GM12872 (cell line): Measurements from ENCODE around the gene GPR137B.

Experiments
- TF ChIP-seq, protein P1 (sequence below): IDR thresholded peaks from 3 replicates; pipeline ENCODE4 v1.5.1; 2011; ENCODE audit warnings: low read depth, mild to moderate bottlenecking, low read length, moderate library complexity; ENCODE audit not compliant: insufficient read depth

Gene GPR137B

GRCh38 chr1:236131916-236132315 lies 10.4 kb upstream of the GPR137B start:
- TF ChIP-seq, protein P1, sequence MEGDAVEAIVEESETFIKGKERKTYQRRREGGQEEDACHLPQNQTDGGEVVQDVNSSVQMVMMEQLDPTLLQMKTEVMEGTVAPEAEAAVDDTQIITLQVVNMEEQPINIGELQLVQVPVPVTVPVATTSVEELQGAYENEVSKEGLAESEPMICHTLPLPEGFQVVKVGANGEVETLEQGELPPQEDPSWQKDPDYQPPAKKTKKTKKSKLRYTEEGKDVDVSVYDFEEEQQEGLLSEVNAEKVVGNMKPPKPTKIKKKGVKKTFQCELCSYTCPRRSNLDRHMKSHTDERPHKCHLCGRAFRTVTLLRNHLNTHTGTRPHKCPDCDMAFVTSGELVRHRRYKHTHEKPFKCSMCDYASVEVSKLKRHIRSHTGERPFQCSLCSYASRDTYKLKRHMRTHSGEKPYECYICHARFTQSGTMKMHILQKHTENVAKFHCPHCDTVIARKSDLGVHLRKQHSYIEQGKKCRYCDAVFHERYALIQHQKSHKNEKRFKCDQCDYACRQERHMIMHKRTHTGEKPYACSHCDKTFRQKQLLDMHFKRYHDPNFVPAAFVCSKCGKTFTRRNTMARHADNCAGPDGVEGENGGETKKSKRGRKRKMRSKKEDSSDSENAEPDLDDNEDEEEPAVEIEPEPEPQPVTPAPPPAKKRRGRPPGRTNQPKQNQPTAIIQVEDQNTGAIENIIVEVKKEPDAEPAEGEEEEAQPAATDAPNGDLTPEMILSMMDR, result no peak

DNA sequence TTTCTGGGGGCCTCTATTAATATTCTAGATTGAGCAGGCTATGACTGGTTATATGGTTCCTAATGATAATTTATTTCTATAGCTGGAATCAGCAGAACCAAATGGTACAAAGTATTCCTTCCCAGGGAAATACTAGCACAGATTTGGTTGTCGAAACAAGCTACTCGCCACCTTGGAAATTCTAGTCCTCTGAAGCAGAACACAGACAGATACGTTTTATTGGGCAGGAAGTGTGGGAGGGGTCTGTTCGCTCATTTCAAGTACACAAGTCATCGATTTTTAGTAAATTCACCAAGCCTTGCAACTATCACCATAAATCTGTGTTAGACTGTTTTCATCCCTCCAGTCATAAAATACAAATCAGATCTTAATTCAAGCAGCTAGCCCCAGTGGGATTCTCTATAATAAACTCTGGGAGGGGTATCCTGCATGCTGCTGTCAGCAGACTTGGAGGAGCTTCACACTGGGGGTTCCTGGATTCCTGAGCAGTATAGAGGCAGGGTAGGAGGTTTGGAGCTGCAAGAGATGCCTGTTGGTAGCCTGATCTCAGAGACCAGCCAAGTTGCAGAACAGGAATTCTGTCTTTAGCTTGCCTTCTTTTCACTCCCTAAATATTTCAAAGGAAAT lies 9.8 kb upstream of the GPR137B start:
- TF ChIP-seq, protein P1, result no peak

DNA sequence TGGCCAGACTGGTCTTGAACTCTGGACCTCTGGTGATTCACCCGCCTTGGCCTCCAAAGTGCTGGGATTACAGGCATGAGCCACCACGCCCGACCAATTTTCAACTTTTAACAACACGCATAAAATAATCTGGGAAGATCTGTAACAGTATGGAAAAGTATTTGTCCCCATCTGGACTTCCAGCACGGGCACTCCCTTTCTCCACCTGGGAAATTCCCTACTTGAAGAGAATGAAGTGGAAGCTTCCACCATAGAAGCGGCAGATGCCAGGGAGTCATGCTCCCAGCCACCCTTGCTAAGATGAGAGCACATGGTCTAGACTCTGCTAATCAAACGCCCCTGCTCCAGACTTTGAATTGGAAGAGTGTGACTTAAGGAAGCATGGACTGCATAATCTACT lies 9.0 kb upstream of the GPR137B start:
- TF ChIP-seq, protein P1, result no peak

- TF ChIP-seq, protein P1, result no peak
Observed at GRCh38 chr1:236133802-236134201, 8.5 kb upstream of the GPR137B start.

GRCh38 chr1:236137285-236137852 lies 5.0 kb upstream of the GPR137B start:
- TF ChIP-seq, protein P1, result peak; percentile 49

GRCh38 chr1:236139495-236139894 lies 2.8 kb upstream of the GPR137B start:
- TF ChIP-seq, protein P1, result no peak

- TF ChIP-seq, protein P1, result no peak
Observed at GRCh38 chr1:236140705-236141446, 1.5 kb upstream of the GPR137B start.
